HUES6 (cell line): ENCODE data around the gene GAS2.

ENCODE experiments used
- H3K27ac ChIP-seq: 2 replicates; pipeline ENCODE4 v1.7.0; 2013; ENCODE audit warnings: low read depth, mild to moderate bottlenecking, low read length, inconsistent platforms
- H3K27me3 ChIP-seq: 2 replicates; pipeline ENCODE4 v1.6.1; 2013; ENCODE audit warnings: low read length; ENCODE audit not compliant: control insufficient read depth, insufficient read depth
- H3K36me3 ChIP-seq: 2 replicates; pipeline ENCODE4 v1.6.1; 2013; ENCODE audit warnings: low read length; ENCODE audit not compliant: control insufficient read depth, insufficient read depth
- H3K4me1 ChIP-seq: 2 replicates; pipeline ENCODE4 v1.6.1; 2013; ENCODE audit warnings: low read length; ENCODE audit not compliant: control insufficient read depth, insufficient read depth
- H3K4me3 ChIP-seq: 2 replicates; pipeline ENCODE4 v1.5.1; 2013; ENCODE audit warnings: low read depth, low read length
- H3K9ac ChIP-seq: one replicate; pipeline ENCODE4 v1.6.1; 2013; ENCODE audit warnings: mild to moderate bottlenecking, low read length
- H3K9me3 ChIP-seq: 2 replicates; pipeline ENCODE4 v1.6.1; 2013; ENCODE audit warnings: low read depth, low read length; ENCODE audit not compliant: control insufficient read depth, insufficient read depth

GAS2 gene

GRCh38 chr11:22674470-22675439 is 8.3 kb downstream of the GAS2 start:
- Histone ChIP-seq H3K27ac (no peak overlapping the region), H3K4me1 (no peaks in the 10 kb centered on the region), H3K9ac (no peak overlapping the region), H3K4me3 (no peak overlapping the region), H3K27me3 (no peaks in the 10 kb centered on the region), H3K36me3 (no peaks in the 10 kb centered on the region), H3K9me3 (no peaks in the 10 kb centered on the region)

- Histone ChIP-seq H3K4me3 (no peak overlapping the region), H3K4me1 (no peaks in the 10 kb centered on the region), H3K27ac (no peak overlapping the region), H3K27me3 (no peaks in the 10 kb centered on the region), H3K9ac (no peak overlapping the region), H3K36me3 (no peaks in the 10 kb centered on the region), H3K9me3 (no peaks in the 10 kb centered on the region)
Observed at GRCh38 chr11:22677153-22677903, 10.9 kb downstream of the GAS2 start.

GRCh38 chr11:22680628-22681027 is 14.2 kb downstream of the GAS2 start:
- Histone ChIP-seq H3K4me1 (no peaks in the 10 kb centered on the region), H3K27me3 (no peaks in the 10 kb centered on the region), H3K9ac (no peak overlapping the region), H3K36me3 (no peaks in the 10 kb centered on the region), H3K9me3 (no peaks in the 10 kb centered on the region), H3K4me3 (no peak overlapping the region), H3K27ac (no peak overlapping the region)

- Histone ChIP-seq H3K4me1 (no peaks in the 10 kb centered on the region), H3K27ac (no peak overlapping the region), H3K27me3 (no peaks in the 10 kb centered on the region), H3K9me3 (no peaks in the 10 kb centered on the region), H3K4me3 (no peak overlapping the region), H3K9ac (no peak overlapping the region), H3K36me3 (no peaks in the 10 kb centered on the region)
Observed at GRCh38 chr11:22681281-22681812, 14.9 kb downstream of the GAS2 start.

GRCh38 chr11:22684082-22684481 is 17.7 kb downstream of the GAS2 start:
- Histone ChIP-seq H3K4me3 (no peak overlapping the region), H3K9ac (no peak overlapping the region), H3K27ac (no peak overlapping the region), H3K27me3 (no peaks in the 10 kb centered on the region), H3K36me3 (no peaks in the 10 kb centered on the region), H3K9me3 (no peaks in the 10 kb centered on the region), H3K4me1 (no peaks in the 10 kb centered on the region)

GRCh38 chr11:22685111-22685510 is 18.7 kb downstream of the GAS2 start:
- H3K36me3 ChIP-seq, result no peaks in the 10 kb centered on the region
- H3K9ac ChIP-seq, result no peak overlapping the region
- H3K4me1 ChIP-seq, result no peaks in the 10 kb centered on the region
- H3K9me3 ChIP-seq, result no peaks in the 10 kb centered on the region
- H3K27ac ChIP-seq, result no peak overlapping the region
- H3K27me3 ChIP-seq, result no peaks in the 10 kb centered on the region
- H3K4me3 ChIP-seq, result no peak overlapping the region

GRCh38 chr11:22688914-22689313 is 22.5 kb downstream of the GAS2 start:
- H3K4me1 ChIP-seq, result peaks cover 5% of the 10 kb centered on the region; the same call in 1 of the 2 replicates
- no peaks in the 10 kb centered on the region for H3K27me3 ChIP-seq
- no peak overlapping the region for H3K27ac ChIP-seq
- H3K9ac ChIP-seq, result no peak overlapping the region
- no peaks in the 10 kb centered on the region for H3K9me3 ChIP-seq
- H3K4me3 ChIP-seq, result no peak overlapping the region
- no peaks in the 10 kb centered on the region for H3K36me3 ChIP-seq

GRCh38 chr11:22690257-22690656 is 23.8 kb downstream of the GAS2 start:
- Histone ChIP-seq H3K4me3 (no peak overlapping the region), H3K4me1 (peaks cover 5% of the 10 kb centered on the region; the same call in 1 of the 2 replicates), H3K27me3 (no peaks in the 10 kb centered on the region), H3K36me3 (no peaks in the 10 kb centered on the region), H3K9ac (no peak overlapping the region), H3K9me3 (no peaks in the 10 kb centered on the region), H3K27ac (no peak overlapping the region)

GRCh38 chr11:22690871-22691270 is 24.5 kb downstream of the GAS2 start:
- H3K4me3 ChIP-seq, result no peak overlapping the region

GRCh38 chr11:22699388-22699787 is 33.0 kb downstream of the GAS2 start:
- Histone ChIP-seq H3K4me3 (no peak overlapping the region), H3K36me3 (no peaks in the 10 kb centered on the region), H3K27ac (no peak overlapping the region), H3K9ac (no peak overlapping the region), H3K4me1 (peaks cover 10% of the 10 kb centered on the region), H3K9me3 (no peaks in the 10 kb centered on the region), H3K27me3 (no peaks in the 10 kb centered on the region)

More at GRCh38 chr11:22690871-22691270, 24.5 kb downstream of the GAS2 start:
- Histone ChIP-seq H3K4me1 (peaks cover 5% of the 10 kb centered on the region; the same call in 1 of the 2 replicates), H3K9me3 (no peaks in the 10 kb centered on the region), H3K27me3 (no peaks in the 10 kb centered on the region), H3K36me3 (no peaks in the 10 kb centered on the region), H3K27ac (no peak overlapping the region), H3K9ac (no peak overlapping the region)

- Histone ChIP-seq H3K9ac (no peak overlapping the region), H3K27ac (no peak overlapping the region), H3K4me1 (peaks cover 10% of the 10 kb centered on the region), H3K36me3 (no peaks in the 10 kb centered on the region), H3K9me3 (no peaks in the 10 kb centered on the region), H3K27me3 (no peaks in the 10 kb centered on the region), H3K4me3 (no peak overlapping the region)
Observed at GRCh38 chr11:22702031-22702430, 35.6 kb downstream of the GAS2 start.
